NCI-H2171 treated with DMSO at 0.1 percent for 48 hours (cell line): ENCODE measurements around the gene CDH6.

Experiments
- DNase-seq: peaks from one replicate; lab custom pipeline; 2025; lab: John Stamatoyannopoulos, UW

The CDH6 gene

DNA sequence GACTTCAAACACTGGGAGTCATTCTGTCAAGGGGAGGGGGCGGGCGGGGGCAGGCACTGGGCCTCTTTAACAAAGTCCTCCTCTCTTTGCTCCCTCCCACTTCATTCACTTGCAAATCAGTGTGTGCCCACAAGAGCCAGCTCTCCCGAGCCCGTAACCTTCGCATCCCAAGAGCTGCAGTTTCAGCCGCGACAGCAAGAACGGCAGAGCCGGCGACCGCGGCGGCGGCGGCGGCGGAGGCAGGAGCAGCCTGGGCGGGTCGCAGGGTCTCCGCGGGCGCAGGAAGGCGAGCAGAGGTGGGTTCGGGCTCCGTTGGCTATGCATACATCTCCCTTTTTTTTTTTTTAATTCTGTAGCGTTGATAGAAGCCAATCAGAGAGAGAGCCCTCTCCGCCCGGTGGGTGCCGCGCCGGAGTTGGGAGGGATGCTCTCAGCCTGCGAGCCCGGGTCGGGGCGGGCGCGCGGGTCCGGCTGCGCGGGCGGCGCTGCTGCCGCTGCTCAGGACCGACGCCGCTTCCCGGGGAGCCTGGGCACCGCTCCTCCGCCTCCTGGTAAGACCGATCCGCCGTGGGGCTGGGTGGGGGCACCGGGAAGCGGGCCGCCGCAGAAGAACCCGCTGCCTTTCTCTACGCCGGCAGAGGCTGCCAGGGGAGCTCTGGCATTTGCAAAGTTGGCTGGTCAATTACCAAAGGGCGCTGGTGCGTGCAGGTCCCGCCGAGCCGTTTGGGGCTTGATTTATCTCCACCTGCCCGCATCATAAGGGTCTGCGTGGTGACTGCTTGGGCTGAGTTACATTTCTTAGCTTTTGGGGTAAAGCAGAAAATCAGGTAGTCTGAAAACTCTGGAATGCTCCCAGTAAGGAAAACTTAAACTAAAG is at the start of gene CDH6:
Gene CDH6 (plus strand): TSS at position 96 of the 877 bp plus-strand sequence. CDS start 73,788 bp downstream, outside the sequence.
- no peak for DNase-seq

DNA sequence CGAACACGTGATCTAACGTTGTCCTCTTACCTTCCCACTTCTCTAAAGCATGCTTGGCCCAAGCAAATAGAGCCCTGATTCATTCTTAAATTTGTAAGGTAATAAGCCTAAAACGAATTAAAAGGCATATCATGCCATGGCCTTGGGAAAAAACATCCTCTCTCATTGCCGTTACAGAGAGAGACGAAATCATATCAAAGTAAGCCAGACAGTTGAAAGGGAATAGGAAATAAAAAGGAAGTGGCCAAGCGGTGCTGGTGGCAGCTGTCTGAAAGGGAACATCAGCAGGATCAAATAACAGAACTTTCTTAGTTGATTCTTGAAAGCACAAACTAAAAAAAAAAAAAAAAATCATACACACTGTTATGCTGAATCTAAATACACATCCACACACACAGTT is 49.1 kb upstream of the CDH6 start:
- DNase-seq: no peak

DNA sequence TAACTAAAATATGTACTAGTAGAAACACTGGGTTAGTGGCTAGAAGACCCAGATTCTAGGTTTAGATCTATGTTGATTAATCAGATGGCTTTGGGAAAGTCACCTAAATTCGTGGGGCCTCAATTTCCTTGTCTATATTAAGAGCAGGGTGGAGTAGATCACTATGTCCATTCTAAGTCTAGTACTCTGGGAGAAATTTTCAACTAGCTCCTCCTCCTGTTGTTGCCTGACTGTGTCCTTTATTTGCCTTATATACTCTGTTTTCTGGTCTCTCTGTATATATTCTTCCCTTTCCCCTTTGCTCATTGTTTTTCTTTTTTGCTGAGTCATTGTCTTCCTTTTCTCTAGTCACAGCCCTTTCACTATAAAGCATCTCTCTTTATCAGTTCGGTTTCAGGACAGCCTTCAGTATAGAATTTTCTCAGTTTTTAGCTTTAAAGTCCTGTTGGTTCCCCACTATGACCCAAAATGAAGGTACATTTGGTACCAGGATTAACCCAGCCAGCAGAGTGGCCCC is 44.5 kb upstream of the CDH6 start:
- no peak for DNase-seq

- no peak for DNase-seq
Observed at GRCh38 chr5:31153521-31153920, 40.0 kb upstream of the CDH6 start.

DNA sequence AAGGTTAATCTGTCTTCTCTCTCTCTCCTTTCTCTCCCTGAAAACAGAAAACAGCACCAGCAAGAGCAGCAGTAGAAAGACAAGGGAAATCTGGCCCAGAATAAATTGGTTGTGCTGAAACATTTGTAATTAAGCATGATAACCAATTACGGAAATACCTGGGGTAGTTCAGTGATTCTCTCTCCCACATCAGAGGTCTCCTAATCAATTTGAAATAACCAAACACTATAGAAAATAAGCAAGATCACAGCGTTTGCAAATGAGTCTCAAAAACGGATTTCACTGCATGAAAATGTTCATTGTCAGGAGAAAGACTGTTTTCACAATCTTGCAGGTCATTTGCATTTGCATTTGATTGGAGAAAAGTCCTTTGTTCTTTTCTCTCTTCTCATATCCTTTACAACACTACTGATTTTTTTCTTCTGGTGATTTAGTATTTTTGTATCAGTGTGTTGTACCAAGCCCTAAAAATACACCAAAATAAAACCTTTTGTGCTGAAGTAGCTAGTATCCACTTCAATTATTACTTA is 36.8 kb upstream of the CDH6 start:
- no peak for DNase-seq

GRCh38 chr5:31157720-31158119 is 35.8 kb upstream of the CDH6 start:
- DNase-seq: no peak

DNA sequence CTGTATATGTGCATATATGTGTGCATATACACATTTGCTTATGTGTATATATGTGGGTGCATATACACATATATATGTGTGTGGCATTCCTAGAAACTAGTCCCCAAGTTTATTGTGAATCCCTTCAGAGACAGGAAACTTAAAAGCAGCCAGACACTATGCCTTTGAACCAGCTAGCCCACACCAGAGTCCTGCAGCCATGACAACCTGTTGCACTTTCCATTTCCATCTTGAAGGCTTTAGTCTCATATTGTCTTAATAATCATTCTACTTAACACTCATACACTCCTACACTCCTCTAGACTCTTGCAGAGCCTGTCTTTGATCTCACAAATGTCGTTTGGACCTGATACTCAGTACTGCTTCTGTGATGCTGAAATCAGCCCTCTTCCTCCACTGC is 34.8 kb upstream of the CDH6 start:
- no peak for DNase-seq

DNA sequence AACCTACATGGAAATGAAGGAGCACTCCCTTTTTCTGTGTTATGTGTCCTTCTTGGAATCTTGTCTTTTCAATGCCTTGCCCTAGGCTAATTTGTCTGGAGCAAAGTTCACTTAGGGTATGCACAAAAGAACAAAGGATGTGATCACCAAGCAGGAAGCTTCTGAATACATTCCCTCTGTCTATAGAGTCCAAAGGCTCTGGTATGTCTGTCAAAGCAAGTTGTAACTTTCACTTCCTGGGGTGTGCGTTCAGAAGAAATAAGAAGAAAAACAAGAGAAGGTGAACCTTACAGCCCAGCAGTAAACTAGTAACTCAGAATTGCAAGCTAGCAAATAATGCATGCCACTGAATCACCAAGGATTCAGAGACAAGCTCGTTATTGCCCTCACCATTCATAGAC is 31.7 kb upstream of the CDH6 start:
- DNase-seq: no peak

GRCh38 chr5:31165729-31166128 is 27.8 kb upstream of the CDH6 start:
- no peak for DNase-seq

- no peak for DNase-seq
Observed at GRCh38 chr5:31169379-31169778, 24.1 kb upstream of the CDH6 start.

DNA sequence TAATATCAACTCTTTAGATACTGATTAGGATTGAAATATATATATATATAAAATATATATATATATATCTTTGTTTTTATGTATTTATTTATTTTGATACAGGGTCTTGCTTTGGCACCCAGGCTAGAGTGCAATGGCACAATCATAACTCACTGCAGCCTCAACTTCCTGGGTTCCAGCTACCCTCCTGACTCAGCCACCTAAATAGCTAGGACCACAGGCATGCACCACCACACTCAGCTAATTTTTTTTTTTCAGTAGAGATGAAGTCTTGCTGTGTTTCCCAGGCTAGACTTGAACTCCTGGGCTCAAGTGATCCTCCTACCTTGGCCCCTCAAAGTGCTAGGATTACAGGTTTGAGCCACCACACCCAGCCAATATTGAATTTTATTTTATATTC is 20.6 kb upstream of the CDH6 start:
- DNase-seq: no peak

- DNase-seq: no peak
Observed at GRCh38 chr5:31173614-31174013, 19.9 kb upstream of the CDH6 start.

DNA sequence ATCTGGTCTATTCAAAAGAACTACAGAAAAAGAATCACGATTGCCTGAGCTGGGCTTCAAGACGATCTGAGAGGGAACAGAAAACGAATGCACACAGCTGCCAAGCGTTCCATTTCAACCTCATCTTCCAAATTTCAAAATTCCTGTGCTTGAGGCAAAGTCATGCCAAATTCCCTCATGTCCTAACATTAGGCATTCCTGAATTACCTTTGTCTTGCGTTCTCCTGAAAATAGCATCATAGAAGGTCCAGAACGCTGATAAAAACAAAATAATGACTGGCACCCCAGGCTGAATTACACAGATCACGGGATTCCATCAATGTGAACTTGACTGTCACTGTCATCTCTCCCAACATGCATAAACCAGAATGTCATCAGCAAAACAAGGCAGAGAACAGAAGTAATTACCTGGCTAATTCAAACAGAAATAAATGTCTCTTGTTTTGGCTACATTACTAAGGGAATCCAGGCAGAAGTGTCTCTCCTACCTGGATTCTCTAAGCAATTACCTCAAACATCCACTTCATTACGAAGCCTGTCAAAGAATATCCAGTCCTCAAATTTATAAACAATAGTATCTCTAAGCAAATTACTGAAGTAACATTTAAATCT is 12.0 kb upstream of the CDH6 start:
- DNase-seq: no peak

DNA sequence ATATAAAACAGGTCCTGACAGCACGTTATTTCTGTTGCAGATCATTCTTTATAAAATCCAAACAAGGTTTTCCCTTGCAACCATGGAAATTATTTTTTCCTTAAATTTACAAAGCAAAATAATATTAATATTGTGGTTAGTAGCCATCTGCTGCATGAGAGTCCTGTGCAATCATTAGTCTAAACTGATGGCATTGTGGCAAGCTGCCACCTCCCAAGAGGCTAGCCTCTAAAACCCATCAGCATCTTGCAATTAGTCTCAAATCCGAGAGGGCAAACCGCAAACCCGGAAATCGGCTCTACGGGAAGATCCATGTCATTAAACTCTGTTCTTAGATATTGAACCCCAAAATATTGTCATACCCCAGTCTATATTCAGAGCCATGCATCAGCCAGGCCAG is 11.3 kb upstream of the CDH6 start:
- DNase-seq: no peak

DNA sequence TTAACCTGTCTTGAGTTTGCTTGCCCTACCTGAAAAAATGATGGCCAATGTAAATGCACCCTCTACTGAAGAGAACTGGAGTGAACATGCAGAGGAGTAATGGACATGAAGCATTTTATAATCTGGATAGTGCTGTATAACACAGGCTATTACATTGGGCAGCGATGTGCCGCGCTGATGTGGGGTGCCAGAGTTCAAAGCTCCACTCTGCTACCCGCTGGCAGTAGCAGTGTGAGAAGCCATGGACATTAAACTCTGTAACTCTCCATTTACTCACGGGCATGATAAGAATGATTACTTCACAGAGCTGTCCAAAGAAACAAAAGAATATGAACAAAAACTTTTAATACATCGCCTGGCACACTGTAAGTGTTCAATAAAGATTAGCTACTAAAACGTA is 7.5 kb upstream of the CDH6 start:
- no peak for DNase-seq

GRCh38 chr5:31186672-31187267 is 6.7 kb upstream of the CDH6 start:
- peak; percentile 47 for DNase-seq

DNA sequence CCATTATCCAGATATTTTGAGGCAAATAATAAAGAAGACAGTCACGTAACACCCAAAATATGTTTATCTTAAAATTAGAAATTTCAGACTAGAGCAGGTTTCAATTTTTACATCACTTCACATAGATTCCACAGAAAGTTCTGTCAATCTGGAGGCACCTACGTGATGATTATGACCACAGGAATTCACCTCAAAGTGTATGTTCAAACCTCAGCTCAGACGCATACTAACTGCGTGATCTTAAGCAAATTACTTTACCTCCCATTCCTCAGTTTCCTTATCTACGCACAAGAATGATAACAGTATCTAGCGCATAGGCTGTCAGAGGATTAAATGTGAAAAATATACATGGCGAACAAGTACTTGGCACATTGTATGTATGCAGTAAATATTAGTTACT is 5.9 kb upstream of the CDH6 start:
- DNase-seq: no peak

DNA sequence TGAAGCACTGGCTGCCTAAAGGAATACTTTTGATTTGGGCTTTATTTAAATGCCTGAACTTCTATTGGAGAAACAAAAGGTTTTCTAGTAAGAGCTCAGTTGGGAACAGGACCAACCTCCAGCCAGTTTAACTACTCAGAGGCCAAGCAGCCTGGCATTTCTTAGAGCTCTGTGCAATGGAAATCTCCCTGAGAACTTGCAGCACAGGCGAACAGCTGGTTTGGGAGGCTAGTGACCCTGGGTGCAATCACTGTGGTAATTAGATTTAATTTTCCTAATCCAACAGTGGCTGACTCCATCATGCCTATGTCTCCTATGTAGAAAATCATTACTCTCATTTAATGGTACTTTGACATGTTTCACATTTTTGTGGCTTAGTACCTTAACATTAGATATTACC is 1.0 kb upstream of the CDH6 start:
- no peak for DNase-seq

- no peak for DNase-seq
Observed at GRCh38 chr5:31193116-31193515, 370 bp upstream of the CDH6 start.

GRCh38 chr5:31194468-31194813 is 955 bp downstream of the CDH6 start:
- no peak for DNase-seq

DNA sequence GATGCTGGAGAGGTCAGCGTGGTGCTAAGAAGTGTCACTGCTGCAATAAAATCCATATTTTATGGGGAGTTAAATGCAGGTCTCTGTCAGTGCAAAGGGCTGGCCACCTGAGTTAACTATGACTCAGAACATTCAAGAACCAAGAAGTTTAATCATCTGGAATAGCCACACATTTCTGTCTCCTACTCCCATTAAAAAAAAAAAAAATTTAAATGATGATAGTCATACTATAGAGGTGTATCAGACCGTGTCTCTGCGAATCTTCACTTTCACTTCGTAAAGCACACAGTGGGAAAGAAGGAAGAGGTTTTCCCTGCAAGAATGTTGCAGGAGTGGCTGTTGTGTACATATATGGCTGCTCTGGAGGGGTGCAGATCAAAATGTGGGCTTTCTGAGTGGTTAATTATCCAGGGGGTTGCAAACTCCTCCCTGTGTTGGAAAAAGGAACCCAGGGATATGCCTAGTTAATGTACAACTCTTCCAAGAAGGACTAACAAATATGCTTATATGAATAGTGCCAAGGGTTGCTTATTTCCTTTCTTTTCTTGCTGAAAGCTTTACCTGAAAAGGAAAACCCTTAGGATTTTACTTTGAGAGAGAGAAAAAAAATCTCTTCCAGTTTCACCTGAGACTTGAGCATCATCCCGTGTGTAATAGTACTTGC is 1.5 kb downstream of the CDH6 start:
- no peak for DNase-seq

DNA sequence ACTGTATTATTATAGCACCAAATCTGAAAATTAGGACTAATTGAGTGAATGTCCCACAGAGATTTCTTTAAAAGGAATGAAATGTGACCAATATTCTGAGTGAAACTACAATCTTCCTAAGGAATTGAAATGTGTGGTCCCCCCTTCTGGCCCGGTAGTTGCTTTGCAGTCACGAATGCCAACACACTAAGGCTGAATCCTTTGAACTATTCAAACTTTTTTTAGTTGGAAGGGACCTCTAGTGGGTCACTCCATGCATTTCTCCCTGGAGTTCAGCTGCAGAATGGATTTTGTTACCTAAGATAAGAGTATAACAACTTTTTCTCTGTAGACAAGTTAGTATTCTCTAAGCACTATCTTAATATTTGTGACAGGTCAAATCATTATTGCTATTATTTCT is 2.8 kb downstream of the CDH6 start:
- no peak for DNase-seq
